ENCODE measurements around the gene HMOX2.

- TF ChIP-seq SUZ12 (IDR thresholded peaks at IDR 0.05; ENCODE audit: extremely low read depth, insufficient read depth, insufficient read length) (no peak), ZNF274 (IDR thresholded peaks at IDR 0.05; ENCODE audit: low read depth, low read length) (no peak)
Measured at GRCh38 chr16:4531811-4532210, 55.6 kb downstream of the HMOX2 start.

Data from NT2/D1 (cell line).